Heart left ventricle (tissue), 13 donors: ENCODE results near the gene ACP6.

Experiments used
- CTCF ChIP-seq, 12 donors: fragments of 200-600 bp; sonication (generic) in 4 of 12; IDR thresholded peaks; one replicate each; pipeline versions ENCODE4 v1.5.0 to v1.8.0; 2018 to 2022; ENCODE audit warnings: antibody characterized with exemption in 12 of 12, mild to moderate bottlenecking in 5 of 12
- POLR2A ChIP-seq, 2 donors: fragments of 450-650 bp; IDR thresholded peaks; one replicate each; pipeline ENCODE4 v1.6.1; 2017; ENCODE audit warnings: antibody characterized with exemption in 2 of 2, mild to moderate bottlenecking in 2 of 2, moderate library complexity in 2 of 2
- donor health status: ischemic (EF 13 %, LVEDD 7.1; RV severe dilation, severe dysfunction).
- donor health status: DM: no; HTN: yes; CAD: no.
- donor health status: DM: no; HTN: no; CAD: no.
- donor health status: ischemic (EF 25% LVEDD 6.9; RV normal size, moderate dysfunction).
- donor health status: ischemic (EF 25% LVEDD 5.7; RV mildly dilated, moderate dysfunction).
- donor health status: ischemic (EF 35%, LVEDD 5.7; RV mildly dilated, moderate dysfunction).
- donor health status: nonischemic (EF 11% LVEDD 7.7; RV severe dilation, severe dysfunction).
- donor health status: DM: yes; HTN: yes; CAD: no.
- donor health status: PGD.
- donor health status: ischemic (EF 29% LVEDD 5.4; RV normal size, mild dysfunction).
- donor health status: nonischemic (EF 23%, LVEDD 6.1; RV moderate dilation, normal function).

GRCh38 chr1:147611021-147611426, 59.3 kb downstream of the ACP6 start:
- TF ChIP-seq CTCF (IDR thresholded peaks at IDR 0.05) (no peak), POLR2A (IDR thresholded peaks at IDR 0.05) (no peak)
